Ishikawa (cell line): Measurements from ENCODE around the gene PPFIA4.

Experiments
- CEBPB ChIP-seq: IDR thresholded peaks from 2 replicates; pipeline ENCODE4 v1.6.1; 2012
- CREB1 ChIP-seq: IDR thresholded peaks from 2 replicates; pipeline ENCODE4 v1.6.1; 2012; ENCODE audit warnings: low read depth
- EP300 ChIP-seq: IDR thresholded peaks from 2 replicates; pipeline ENCODE4 v1.6.1; 2012; ENCODE audit warnings: borderline replicate concordance
- FOXM1 ChIP-seq: IDR thresholded peaks from 2 replicates; pipeline ENCODE4 v1.6.1; 2012; ENCODE audit warnings: low read depth, borderline replicate concordance
- RAD21 ChIP-seq: IDR thresholded peaks from 2 replicates; pipeline ENCODE4 v1.6.1; 2012; ENCODE audit warnings: low read depth
- REST ChIP-seq: IDR thresholded peaks from 2 replicates; pipeline ENCODE4 v1.6.1; 2012; ENCODE audit warnings: low read depth, mild to moderate bottlenecking
- TAF1 ChIP-seq: IDR thresholded peaks from 2 replicates; pipeline ENCODE4 v1.6.1; 2012; ENCODE audit warnings: low read depth, mild to moderate bottlenecking
- TCF12 ChIP-seq: IDR thresholded peaks from 2 replicates; pipeline ENCODE4 v1.6.1; 2012; ENCODE audit warnings: low read depth
- YY1 ChIP-seq: IDR thresholded peaks from 2 replicates; pipeline ENCODE4 v1.6.1; 2012; ENCODE audit warnings: low read depth

- no peak for TF ChIP-seq TCF12
- TF ChIP-seq CREB1: no peak
- TF ChIP-seq EP300: no peak
- no peak for TF ChIP-seq CEBPB
- TF ChIP-seq YY1: no peak
- no peak for TF ChIP-seq REST
- no peak for TF ChIP-seq TAF1
- no peak for TF ChIP-seq FOXM1
- TF ChIP-seq RAD21: no peak
Measured at GRCh38 chr1:203075236-203076030, 49.1 kb downstream of the PPFIA4 start.
